Adrenal gland (tissue), 12 donors: ENCODE results near the gene COPZ1. TPM values are rescaled to one million over a fixed set of nuclear protein-coding genes. Genes with fewer than 3 reads are reported as not detected.

Experiments
- DNase-seq, 7 donors: peaks; one replicate each; pipeline ENCODE4 v3.0.0-alpha.2; 2019 to 2020
- H3K27ac ChIP-seq, 5 donors: fragments of 200-600 bp; sonication (generic) in 4 of 5; 1 replicate in 3 of 5; 2 replicates in 2 of 5; pipeline versions ENCODE4 v1.5.1 to v1.8.0; 2016 to 2020; ENCODE audit warnings: mild to moderate bottlenecking in 1 of 5
- H3K27me3 ChIP-seq: fragments of 200-600 bp; 2 replicates; pipeline ENCODE4 v1.8.0; 2021
- H3K36me3 ChIP-seq, 2 donors: fragments of 200-600 bp; replicated peaks in 1 of 2; 1 replicate in 1 of 2; 2 replicates in 1 of 2; pipeline versions ENCODE4 v1.5.1 to v1.8.0; 2018 to 2022
- H3K4me1 ChIP-seq, 2 donors: fragments of 200-600 bp; replicated peaks in 1 of 2; 1 replicate in 1 of 2; 2 replicates in 1 of 2; pipeline versions ENCODE4 v1.5.1 to v1.8.0; 2018 to 2021
- H3K4me3 ChIP-seq, 4 donors: fragments of 200-600 bp; sonication (generic) in 3 of 4; one replicate each; pipeline ENCODE4 v1.5.1; 2016 to 2018
- H3K9me3 ChIP-seq, 3 donors: fragments of 200-600 bp; sonication (generic) in 1 of 3; replicated peaks in 1 of 3; 1 replicate in 2 of 3; 2 replicates in 1 of 3; pipeline versions ENCODE4 v1.5.1 to v1.8.0; 2016 to 2021
- CTCF ChIP-seq, 6 experiments: fragments of 450-650 bp in 4 of 6; fragments of 200-600 bp in 2 of 6; sonication (generic) in 1 of 6; IDR thresholded peaks; 1 replicate in 5 of 6; 2 replicates in 1 of 6; pipeline versions ENCODE4 v1.5.1 to v1.8.0; 2016 to 2021; ENCODE audit warnings: antibody characterized with exemption in 6 of 6, mild to moderate bottlenecking in 2 of 6, moderate library complexity in 1 of 6
- POLR2A ChIP-seq, 2 donors: fragments of 450-650 bp; IDR thresholded peaks; one replicate each; pipeline ENCODE4 v1.6.1; 2017; ENCODE audit warnings: antibody characterized with exemption in 2 of 2, mild to moderate bottlenecking in 2 of 2, moderate library complexity in 1 of 2
- WGBS, 4 donors: extraction: QIAGEN DNeasy Blood & Tissue Kit in 2 of 4; methylation state at CpG; one replicate each; pipeline versions ENCODE4 v1.1.5 to v1.1.7; 2013 to 2017; 5-methylcytosine and 5-hydroxymethylcytosine counted together
- intact Hi-C, 2 donors: fragments of 100-400 bp; cut with DNase I; formaldehyde crosslinking; loops; one replicate each; pipeline versions ENCODE4 v1.14.1 to v1.15.0; 2022 to 2023
- polyA plus RNA-seq, 3 donors: library from polyadenylated mRNA; stranded (reverse); fragments of 200-250 nt in 2 of 3; fragments of 350-450 nt in 1 of 3; fragmentation: Illumina TruSeq in 1 of 3; extraction: RNeasy Lipid Tissue Mini Kit (QIAGEN cat#74804) in 1 of 3; gene quantifications; one replicate each; pipeline ENCODE4 v1.2.3, GENCODE V29; 2013 to 2014
- total RNA-seq, 9 donors: library from RNA; depleted of rRNA in 4 of 9; stranded (reverse); fragments of >200 nt in 4 of 9; fragments of 120-200 nt in 1 of 9; fragmentation: NEBNext Ultra II Directional in 1 of 9; extraction: Animal tissue kit (Norgen Biotek cat#: 25700) in 1 of 9; gene quantifications; one replicate each; pipeline versions ENCODE4 v1.1.0 to v1.2.4, GENCODE V29; 2013 to 2023
- donor health status: healthy with polysubstance abuse.
- donor health status: Bipolar disorder and iron deficiency.
- donor health status: DM: yes; HTN: yes; CAD: no.
- donor health status: DM: no; HTN: no; CAD: no.
- donor health status: DM: no; HTN: no; CAD: no.
- donor health status: DM: yes; HTN: yes; CAD: no.

COPZ1 gene
- total and polyA plus RNA-seq, 12 donors = 54.7 to 252 (median 152) TPM

GRCh38 chr12:54294152-54294952 is 30.6 kb upstream of the COPZ1 start:
- no peaks in the 10 kb centered on the region for H3K9me3 ChIP-seq
- 60 to 77% (median 70%) methylated on average over 9 of the region's 9 CpGs for WGBS, 4 donors
- no peak overlapping the region for H3K27ac ChIP-seq
- no peaks in the 10 kb centered on the region for H3K27me3 ChIP-seq
- TF ChIP-seq POLR2A (IDR thresholded peaks at IDR 0.05) (no peak), CTCF (IDR thresholded peaks at IDR 0.05) (peak; percentile 62 to 89 (median 74))
- no peak overlapping the region for H3K4me3 ChIP-seq
- intact Hi-C loops = loop anchor here (5.0 to 10.0 kb wide), 2 partner anchors 70 to 73 kb away; partner anchors contain the start of gene GPR84 (in 1 of the 2)
- no peaks in the 10 kb centered on the region for H3K36me3 ChIP-seq
- DNase-seq = peak; percentile 51 to 80 (median 61)
- H3K4me1 ChIP-seq = no peaks in the 10 kb centered on the region

GRCh38 chr12:54294953-54295566 is 29.9 kb upstream of the COPZ1 start:
- H3K4me1 ChIP-seq = no peaks in the 10 kb centered on the region
- DNase-seq = no peak
- 78 to 85% (median 83%) methylated on average over 9 of the region's 9 CpGs for WGBS, 4 donors
- H3K4me3 ChIP-seq = no peak overlapping the region
- peaks cover under 1% of the 10 kb centered on the region for H3K27me3 ChIP-seq
- intact Hi-C loops = loop anchor here (5.0 to 10.0 kb wide), 2 partner anchors 70 to 72 kb away; partner anchors contain the start of gene GPR84 (in 1 of the 2)
- TF ChIP-seq POLR2A (IDR thresholded peaks at IDR 0.05) (no peak), CTCF (IDR thresholded peaks at IDR 0.05) (no peak)
- H3K27ac ChIP-seq = no peak overlapping the region
- no peaks in the 10 kb centered on the region for H3K9me3 ChIP-seq
- no peaks in the 10 kb centered on the region for H3K36me3 ChIP-seq

GRCh38 chr12:54296393-54297099 is 28.4 kb upstream of the COPZ1 start:
- intact Hi-C loops = loop anchor here in 1 of 2 donors (10.0 kb wide), 1 partner anchor 68 kb away; the partner anchor contains the start of gene GPR84
- no peaks in the 10 kb centered on the region for H3K9me3 ChIP-seq
- no peak overlapping the region for H3K27ac ChIP-seq
- H3K27me3 ChIP-seq = peaks cover 3% of the 10 kb centered on the region
- TF ChIP-seq POLR2A (IDR thresholded peaks at IDR 0.05) (no peak), CTCF (IDR thresholded peaks at IDR 0.05) (no peak)
- no peak for DNase-seq
- H3K4me1 ChIP-seq = peaks cover 7% of the 10 kb centered on the region in 2 donors
- WGBS, 4 donors = 69 to 82% (median 80%) methylated on average over 5 of the region's 5 CpGs
- H3K36me3 ChIP-seq = no peaks in the 10 kb centered on the region
- H3K4me3 ChIP-seq = no peak overlapping the region

- no peak overlapping the region for H3K4me3 ChIP-seq
- 75 to 91% (median 87%) methylated on average over 5 of the region's 5 CpGs for WGBS, 4 donors
- DNase-seq = no peak
Observed at GRCh38 chr12:54298904-54299303, 26.0 kb upstream of the COPZ1 start.

More at GRCh38 chr12:54298904-54299303, 26.0 kb upstream of the COPZ1 start:
- intact Hi-C loops = loop anchor here in 1 of 2 donors (10.0 kb wide), 1 partner anchor 66 kb away; the partner anchor contains the start of gene GPR84
- peaks cover 7 to 8% of the 10 kb centered on the region in 2 donors for H3K4me1 ChIP-seq
- no peaks in the 10 kb centered on the region for H3K9me3 ChIP-seq
- no peak overlapping the region for H3K27ac ChIP-seq
- TF ChIP-seq POLR2A (IDR thresholded peaks at IDR 0.05) (no peak), CTCF (IDR thresholded peaks at IDR 0.05) (no peak)
- H3K36me3 ChIP-seq = no peaks in the 10 kb centered on the region
- H3K27me3 ChIP-seq = peaks cover 3% of the 10 kb centered on the region
